Smooth muscle cell (in vitro differentiated cells): ENCODE results near the gene ERLEC1. TPM values are rescaled to one million over a fixed set of nuclear protein-coding genes. Genes with fewer than 3 reads are reported as not detected.
A peak's percentile ranks its signal among the peaks of the same experiment; 100 is the strongest.

Experiments used
- DNase-seq: peaks from one replicate; lab custom pipeline; 2025; ENCODE audit not compliant: unreplicated experiment; lab: John Stamatoyannopoulos, UW
- H2AFZ ChIP-seq: fragments of 200-600 bp; sonication (generic); 2 replicates; pipeline ENCODE4 v1.6.0; 2016; ENCODE audit warnings: antibody characterized with exemption, low read depth, mild to moderate bottlenecking
- H3F3A ChIP-seq: fragments of 200-600 bp; sonication (generic); 2 replicates; pipeline ENCODE4 v1.6.0; 2017; ENCODE audit warnings: antibody characterized with exemption, low read depth
- H3K27ac ChIP-seq: fragments of 200-600 bp; sonication (generic); 2 replicates; pipeline ENCODE4 v1.5.1; 2016; ENCODE audit warnings: low read depth, mild to moderate bottlenecking
- H3K27me3 ChIP-seq: fragments of 200-600 bp; sonication (generic); 2 replicates; pipeline ENCODE4 v1.6.1; 2016; ENCODE audit warnings: low read depth, mild to moderate bottlenecking
- H3K36me3 ChIP-seq: fragments of 200-600 bp; sonication (generic); 2 replicates; pipeline ENCODE4 v1.5.1; 2016; ENCODE audit warnings: low read depth
- H3K4me1 ChIP-seq: fragments of 200-600 bp; sonication (generic); 2 replicates; pipeline ENCODE4 v1.5.1; 2016; ENCODE audit warnings: low read depth
- H3K4me2 ChIP-seq: fragments of 200-600 bp; sonication (generic); 2 replicates; pipeline ENCODE4 v1.6.0; 2016; ENCODE audit warnings: mild to moderate bottlenecking
- H3K4me3 ChIP-seq: fragments of 200-600 bp; sonication (generic); 2 replicates; pipeline ENCODE4 v1.5.1; 2016; ENCODE audit warnings: mild to moderate bottlenecking
- H3K79me2 ChIP-seq: fragments of 200-600 bp; sonication (generic); 2 replicates; pipeline ENCODE4 v1.6.0; 2016; ENCODE audit warnings: low read depth, mild to moderate bottlenecking
- H3K9ac ChIP-seq: fragments of 200-600 bp; sonication (generic); 2 replicates; pipeline ENCODE4 v1.6.0; 2016; ENCODE audit warnings: low read depth
- H3K9me3 ChIP-seq: fragments of 200-600 bp; sonication (generic); replicated peaks from 2 replicates; pipeline ENCODE4 v1.5.1; 2016; ENCODE audit warnings: low read depth
- H4K20me1 ChIP-seq: fragments of 200-600 bp; sonication (generic); 2 replicates; pipeline ENCODE4 v1.6.0; 2016; ENCODE audit warnings: low read depth
- CTCF ChIP-seq: fragments of 200-600 bp; sonication (generic); IDR thresholded peaks from 2 replicates; pipeline ENCODE4 v1.5.1; 2017; ENCODE audit warnings: borderline replicate concordance, mild to moderate bottlenecking, antibody characterized with exemption; ENCODE audit not compliant: insufficient read depth, poor library complexity, severe bottlenecking
- WGBS: methylation state at CpG from one replicate; pipeline ENCODE4 v1.1.7; 2016; ENCODE audit warnings: low lambda C conversion rate; 5-methylcytosine and 5-hydroxymethylcytosine counted together
- polyA plus RNA-seq: library from polyadenylated mRNA; unstranded; fragments of >200 nt; fragmentation: Nextera tagmentation; extraction: Ambion mirVana; gene quantifications from 2 replicates; pipeline ENCODE4 v1.2.1, GENCODE V29; 2016
- total RNA-seq: library from RNA; depleted of rRNA; stranded (reverse); fragments of >200 nt; gene quantifications from 2 replicates; pipeline ENCODE4 v1.2.3, GENCODE V29; 2014

The ERLEC1 gene
- total and polyA plus RNA-seq, 2 experiments from 2014 or later, result 94.0 to 106 TPM

GRCh38 chr2:53861824-53862223, 75.0 kb downstream of the ERLEC1 start:
- no peak for TF ChIP-seq CTCF
- WGBS, result 98% methylated on average over 5 of the region's 5 CpGs

DNA sequence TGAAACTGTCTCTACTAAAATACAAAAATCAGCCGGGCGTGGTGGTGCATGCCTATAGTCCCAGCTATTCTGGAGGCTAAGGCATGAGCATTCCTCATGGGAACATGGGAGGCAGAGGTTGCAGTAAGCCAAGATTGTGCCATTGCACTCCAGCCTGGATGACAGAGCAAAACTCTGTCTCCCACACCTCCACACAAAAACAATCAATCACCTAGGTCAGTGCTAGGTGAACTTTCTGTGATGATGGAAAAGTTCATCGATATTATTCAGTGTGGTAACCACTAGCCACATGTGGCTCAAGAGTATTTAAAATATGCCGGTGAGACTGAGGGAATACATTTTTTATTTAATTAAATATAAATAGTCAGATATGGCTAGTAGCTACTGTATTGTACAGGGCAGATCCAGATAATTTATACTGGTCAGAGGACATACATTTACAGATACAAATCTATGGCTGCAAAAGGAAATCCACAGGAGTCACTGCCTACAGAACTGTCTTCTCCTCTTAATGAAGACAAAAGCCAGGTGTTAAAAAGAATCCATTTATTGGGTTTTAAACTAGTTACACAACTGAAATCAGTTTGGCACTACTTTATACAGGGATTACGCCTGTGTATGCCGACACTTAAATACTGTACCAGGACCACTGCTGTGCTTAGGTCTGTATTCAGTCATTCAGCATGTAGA, 76.8 kb downstream of the ERLEC1 start:
- no peak for TF ChIP-seq CTCF
- no peaks in the 10 kb centered on the region for H3K4me1 ChIP-seq
- no peak overlapping the region for H2AFZ ChIP-seq
- WGBS, result 98% methylated on average over 6 of the region's 6 CpGs
- no peaks in the 10 kb centered on the region for H4K20me1 ChIP-seq
- no peak overlapping the region for H3K27ac ChIP-seq
- DNase-seq, result no peak
- no peaks in the 10 kb centered on the region for H3K79me2 ChIP-seq
- H3K9ac ChIP-seq, result no peak overlapping the region
- H3K4me2 ChIP-seq, result no peak overlapping the region
- no peak overlapping the region for H3K4me3 ChIP-seq
- H3K36me3 ChIP-seq, result peaks cover 13% of the 10 kb centered on the region
- no peaks in the 10 kb centered on the region for H3K9me3 ChIP-seq
- H3F3A ChIP-seq, result no peaks in the 10 kb centered on the region
- no peaks in the 10 kb centered on the region for H3K27me3 ChIP-seq

More at GRCh38 chr2:53861824-53862223, 75.0 kb downstream of the ERLEC1 start:
- no peak overlapping the region for H3K4me3 ChIP-seq
- no peak overlapping the region for H3K4me2 ChIP-seq
- no peak overlapping the region for H3K9ac ChIP-seq
- no peak overlapping the region for H2AFZ ChIP-seq
- H3K9me3 ChIP-seq, result no peaks in the 10 kb centered on the region
- peaks cover 13% of the 10 kb centered on the region for H3K36me3 ChIP-seq
- DNase-seq, result no peak
- H3K4me1 ChIP-seq, result no peaks in the 10 kb centered on the region
- no peaks in the 10 kb centered on the region for H4K20me1 ChIP-seq
- H3K27me3 ChIP-seq, result no peaks in the 10 kb centered on the region
- H3K27ac ChIP-seq, result no peak overlapping the region
- H3F3A ChIP-seq, result no peaks in the 10 kb centered on the region
- no peaks in the 10 kb centered on the region for H3K79me2 ChIP-seq

DNA sequence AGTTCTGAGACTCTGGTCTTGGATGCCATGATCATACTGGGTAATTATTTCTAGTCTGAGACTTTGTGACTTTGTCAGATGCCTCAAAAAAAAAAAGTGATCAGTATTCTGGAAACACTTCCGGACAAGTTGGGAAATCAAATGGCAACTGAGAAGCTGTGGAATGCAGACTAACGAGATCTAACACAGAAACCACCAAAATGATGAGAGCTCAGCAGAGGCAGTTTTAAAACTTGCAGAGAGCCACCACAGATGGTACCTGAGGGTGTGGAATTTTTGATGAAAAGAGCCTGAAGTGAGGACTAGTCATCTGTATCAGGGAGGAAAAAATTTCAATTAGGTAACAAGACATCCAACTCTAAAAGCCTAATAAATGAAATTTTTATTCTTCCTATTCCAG, 78.4 kb downstream of the ERLEC1 start:
- DNase-seq, result no peak
- Histone ChIP-seq H3K4me2 (no peak overlapping the region), H3K9me3 (no peaks in the 10 kb centered on the region), H3F3A (no peaks in the 10 kb centered on the region), H2AFZ (no peak overlapping the region), H3K4me3 (no peak overlapping the region), H3K9ac (no peak overlapping the region), H3K36me3 (peaks cover 21% of the 10 kb centered on the region), H3K27ac (peak overlapping the region; percentile 5), H3K27me3 (no peaks in the 10 kb centered on the region), H3K4me1 (no peaks in the 10 kb centered on the region), H3K79me2 (no peaks in the 10 kb centered on the region), H4K20me1 (no peaks in the 10 kb centered on the region)
- TF ChIP-seq CTCF, result no peak
- 72% methylated on average over 2 of the region's 2 CpGs for WGBS

DNA sequence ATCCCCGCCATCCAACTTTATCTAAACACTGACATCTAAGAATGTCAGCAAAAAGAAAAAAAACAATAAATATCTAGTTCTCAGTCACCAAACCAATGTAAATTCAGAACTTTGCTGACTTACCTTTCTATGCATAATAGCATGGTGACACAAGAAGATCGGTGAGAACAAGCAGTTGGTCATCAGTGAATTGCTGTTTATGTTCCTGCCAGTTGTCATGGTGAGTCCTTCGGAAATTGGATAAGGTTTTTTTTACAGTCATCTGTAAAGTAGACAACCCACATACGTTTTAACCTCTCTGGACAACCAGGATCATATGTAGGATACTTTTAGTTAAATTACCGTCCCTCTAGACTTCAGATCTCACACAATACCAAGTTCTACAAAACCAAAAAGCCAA, 79.1 kb downstream of the ERLEC1 start:
- Histone ChIP-seq H3K36me3 (peaks cover 21% of the 10 kb centered on the region), H3K4me3 (no peak overlapping the region), H3K27ac (peak overlapping the region; percentile 5), H3K9ac (no peak overlapping the region), H2AFZ (no peak overlapping the region), H3K9me3 (no peaks in the 10 kb centered on the region), H3K79me2 (no peaks in the 10 kb centered on the region), H3K4me1 (no peaks in the 10 kb centered on the region), H4K20me1 (no peaks in the 10 kb centered on the region), H3K27me3 (no peaks in the 10 kb centered on the region), H3F3A (no peaks in the 10 kb centered on the region), H3K4me2 (no peak overlapping the region)
- TF ChIP-seq CTCF, result no peak
- DNase-seq, result no peak
- 93% methylated on average over 5 of the region's 5 CpGs for WGBS
